ENCODE measurements around the gene CLBA1. TPM values are rescaled to one million over a fixed set of nuclear protein-coding genes. Genes with fewer than 3 reads are reported as not detected.

The CLBA1 gene
- total RNA-seq, 1 donor = 12.3 TPM

- no peak overlapping the region for H3K4me3 ChIP-seq (ENCODE audit: insufficient read depth, low read length)
- H2AFZ ChIP-seq (ENCODE audit: low read length) = no peak overlapping the region
- no peak overlapping the region for H3K27ac ChIP-seq (ENCODE audit: low read depth, low read length)
- peaks cover 21% of the 10 kb centered on the region for H3K36me3 ChIP-seq (ENCODE audit: insufficient read depth, low read length)
- TF ChIP-seq CTCF (IDR thresholded peaks at IDR 0.05; ENCODE audit: extremely low read depth, low read depth, low read length) = no peak
- DNase-seq (ENCODE audit: insufficient read length, low spot score, missing footprints) = peak; percentile 86
- H3K4me2 ChIP-seq (ENCODE audit: insufficient read depth, low read length) = no peak overlapping the region
- no peaks in the 10 kb centered on the region for H3K27me3 ChIP-seq (ENCODE audit: insufficient read depth, low read length)
- peaks cover 11% of the 10 kb centered on the region for H3K79me2 ChIP-seq (ENCODE audit: insufficient read depth, low read length)
- H3K9me3 ChIP-seq (ENCODE audit: low read depth, low read length) = no peaks in the 10 kb centered on the region
- H3K4me1 ChIP-seq (ENCODE audit: insufficient read depth, low read length) = peaks cover 8% of the 10 kb centered on the region
- H4K20me1 ChIP-seq (ENCODE audit: insufficient read depth, low read length) = no peaks in the 10 kb centered on the region
Measured at GRCh38 chr14:104989236-104989950, 3.8 kb downstream of the CLBA1 start.

DNA sequence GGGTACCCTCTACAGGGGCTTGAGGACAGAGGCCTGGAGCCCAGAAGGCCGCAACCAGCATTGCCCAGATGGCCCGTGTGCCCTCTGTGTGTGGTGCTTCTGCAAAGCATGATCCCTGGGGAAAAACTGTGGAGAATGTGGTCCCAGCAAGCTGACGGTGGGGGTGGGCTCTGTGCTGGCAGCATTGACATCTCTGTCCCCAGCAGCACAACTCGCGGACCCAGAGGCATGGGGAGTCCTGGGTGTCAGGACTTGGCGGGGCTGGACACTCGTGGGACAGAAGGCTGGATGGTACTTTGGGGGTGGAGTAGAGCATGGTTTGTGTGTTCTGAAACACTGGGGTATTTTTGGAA is 4.3 kb downstream of the CLBA1 start:
- Histone ChIP-seq H3K36me3 (ENCODE audit: insufficient read depth, low read length) (peaks cover 26% of the 10 kb centered on the region), H2AFZ (ENCODE audit: low read length) (no peak overlapping the region), H3K4me3 (ENCODE audit: insufficient read depth, low read length) (no peak overlapping the region), H3K27me3 (ENCODE audit: insufficient read depth, low read length) (no peaks in the 10 kb centered on the region), H3K79me2 (ENCODE audit: insufficient read depth, low read length) (peaks cover 11% of the 10 kb centered on the region), H3K27ac (ENCODE audit: low read depth, low read length) (no peak overlapping the region), H3K4me2 (ENCODE audit: insufficient read depth, low read length) (no peak overlapping the region), H3K9me3 (ENCODE audit: low read depth, low read length) (no peaks in the 10 kb centered on the region), H4K20me1 (ENCODE audit: insufficient read depth, low read length) (no peaks in the 10 kb centered on the region), H3K4me1 (ENCODE audit: insufficient read depth, low read length) (peaks cover 8% of the 10 kb centered on the region)
- no peak for TF ChIP-seq CTCF (IDR thresholded peaks at IDR 0.05; ENCODE audit: extremely low read depth, low read depth, low read length)
- no peak for DNase-seq (ENCODE audit: insufficient read length, low spot score, missing footprints)

- no peak overlapping the region for H3K4me3 ChIP-seq (ENCODE audit: insufficient read depth, low read length)
- H3K79me2 ChIP-seq (ENCODE audit: insufficient read depth, low read length) = peaks cover 3% of the 10 kb centered on the region
- peaks cover 30% of the 10 kb centered on the region for H3K36me3 ChIP-seq (ENCODE audit: insufficient read depth, low read length)
- no peak for DNase-seq (ENCODE audit: insufficient read length, low spot score, missing footprints)
- no peak for TF ChIP-seq CTCF (IDR thresholded peaks at IDR 0.05; ENCODE audit: extremely low read depth, low read depth, low read length)
- no peaks in the 10 kb centered on the region for H4K20me1 ChIP-seq (ENCODE audit: insufficient read depth, low read length)
- H3K27ac ChIP-seq (ENCODE audit: low read depth, low read length) = no peak overlapping the region
- no peaks in the 10 kb centered on the region for H3K27me3 ChIP-seq (ENCODE audit: insufficient read depth, low read length)
- H2AFZ ChIP-seq (ENCODE audit: low read length) = no peak overlapping the region
- no peak overlapping the region for H3K4me2 ChIP-seq (ENCODE audit: insufficient read depth, low read length)
- H3K4me1 ChIP-seq (ENCODE audit: insufficient read depth, low read length) = peaks cover 2% of the 10 kb centered on the region
- H3K9me3 ChIP-seq (ENCODE audit: low read depth, low read length) = no peaks in the 10 kb centered on the region
Measured at GRCh38 chr14:104991896-104992230, 6.3 kb downstream of the CLBA1 start.

GRCh38 chr14:104992501-104992900 is 6.9 kb downstream of the CLBA1 start:
- no peaks in the 10 kb centered on the region for H3K27me3 ChIP-seq (ENCODE audit: insufficient read depth, low read length)
- H3K79me2 ChIP-seq (ENCODE audit: insufficient read depth, low read length) = no peaks in the 10 kb centered on the region

More at GRCh38 chr14:104992501-104992900, 6.9 kb downstream of the CLBA1 start:
- DNase-seq (ENCODE audit: insufficient read length, low spot score, missing footprints) = no peak
- no peaks in the 10 kb centered on the region for H3K9me3 ChIP-seq (ENCODE audit: low read depth, low read length)
- no peak overlapping the region for H2AFZ ChIP-seq (ENCODE audit: low read length)
- H3K4me3 ChIP-seq (ENCODE audit: insufficient read depth, low read length) = no peak overlapping the region
- no peaks in the 10 kb centered on the region for H3K4me1 ChIP-seq (ENCODE audit: insufficient read depth, low read length)
- H4K20me1 ChIP-seq (ENCODE audit: insufficient read depth, low read length) = no peaks in the 10 kb centered on the region
- H3K27ac ChIP-seq (ENCODE audit: low read depth, low read length) = no peak overlapping the region
- peaks cover 30% of the 10 kb centered on the region for H3K36me3 ChIP-seq (ENCODE audit: insufficient read depth, low read length)
- no peak for TF ChIP-seq CTCF (IDR thresholded peaks at IDR 0.05; ENCODE audit: extremely low read depth, low read depth, low read length)
- H3K4me2 ChIP-seq (ENCODE audit: insufficient read depth, low read length) = no peak overlapping the region
